OCI-LY3 (cell line): ENCODE results near the gene ADAP1.

ENCODE experiments used
- CTCF ChIP-seq: fragments of 200-600, 300-600 bp; sonication (generic); IDR thresholded peaks from 2 replicates; pipeline ENCODE4 v1.5.1; 2014; ENCODE audit warnings: antibody characterized with exemption, low read length, low read depth
- EZH2phosphoT487 ChIP-seq: fragments of 200-600 bp; shearing (Covaris generic); IDR thresholded peaks from 2 replicates; pipeline ENCODE4 v1.6.1; 2018; ENCODE audit warnings: antibody characterized with exemption, mixed run types, low read depth

DNA sequence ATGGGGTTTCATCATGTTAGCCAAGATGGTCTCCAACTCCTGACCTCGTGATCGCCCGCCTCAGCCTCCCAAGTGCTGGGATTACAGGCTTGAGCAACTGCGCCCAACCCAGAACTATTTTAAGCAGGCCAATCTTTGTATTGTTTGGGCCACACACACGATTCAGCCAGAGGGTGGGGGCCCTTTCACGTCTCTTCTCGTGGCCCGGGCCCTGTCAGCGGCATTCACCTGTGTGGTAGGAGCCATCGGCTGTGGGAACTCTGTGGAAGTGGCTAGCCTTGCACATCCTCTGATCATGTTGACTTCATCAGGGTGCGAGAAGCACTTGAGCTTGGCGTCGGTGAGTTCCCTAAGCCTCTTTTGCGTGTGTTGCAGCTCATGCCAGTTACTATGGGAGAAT lies 105.3 kb downstream of the ADAP1 start:
- TF ChIP-seq EZH2phosphoT487 = no peak
- TF ChIP-seq CTCF = no peak
